ENCODE results near the gene TMIGD2. TPM values are rescaled to one million over a fixed set of nuclear protein-coding genes. Genes with fewer than 3 reads are reported as not detected.
"Not testable (repeated sequence)": the region's sequence is repeated elsewhere in the genome, so short reads cannot be mapped to it uniquely, and the experiment has no call there.

TMIGD2 gene
- total RNA-seq, 1 donor from 2014 or later: 20.9 TPM

DNA sequence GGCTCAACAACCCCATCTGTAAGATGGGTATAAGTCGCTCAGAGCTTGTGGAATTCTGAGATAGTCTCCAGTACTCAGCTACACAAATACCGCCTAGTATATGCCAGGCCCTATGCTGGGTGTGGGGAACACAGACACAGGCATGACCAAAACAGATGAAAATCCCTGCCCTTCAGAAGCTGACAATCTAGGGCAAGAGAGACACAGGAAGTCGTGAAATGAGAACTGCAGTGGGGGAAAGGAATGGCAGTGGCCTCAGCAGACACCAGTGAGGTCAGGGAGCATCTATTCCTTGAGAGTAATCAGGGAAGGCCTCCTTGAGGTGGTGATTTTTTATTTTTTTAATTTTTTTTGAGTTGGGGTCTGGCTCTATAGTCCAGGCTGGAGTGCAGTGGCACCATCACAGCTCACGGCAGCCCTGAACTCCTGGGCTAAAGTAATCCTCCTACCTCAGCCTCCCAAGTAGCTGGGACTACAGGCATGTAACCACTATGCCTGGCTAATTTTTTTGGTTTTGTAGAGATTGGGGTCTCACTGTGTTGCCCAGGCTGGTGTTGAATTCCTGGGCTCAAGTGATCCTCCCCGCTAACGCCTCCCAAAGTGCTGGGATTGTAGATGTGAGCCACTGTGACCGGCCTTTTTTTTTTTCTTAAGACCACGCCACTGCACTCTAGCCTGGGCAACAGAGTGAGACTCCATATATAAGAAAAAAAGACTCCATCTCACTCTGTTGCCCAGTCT lies 3.2 kb downstream of the TMIGD2 start:
- intact Hi-C loops (cut with micrococcal nuclease): no loop called here

DNA sequence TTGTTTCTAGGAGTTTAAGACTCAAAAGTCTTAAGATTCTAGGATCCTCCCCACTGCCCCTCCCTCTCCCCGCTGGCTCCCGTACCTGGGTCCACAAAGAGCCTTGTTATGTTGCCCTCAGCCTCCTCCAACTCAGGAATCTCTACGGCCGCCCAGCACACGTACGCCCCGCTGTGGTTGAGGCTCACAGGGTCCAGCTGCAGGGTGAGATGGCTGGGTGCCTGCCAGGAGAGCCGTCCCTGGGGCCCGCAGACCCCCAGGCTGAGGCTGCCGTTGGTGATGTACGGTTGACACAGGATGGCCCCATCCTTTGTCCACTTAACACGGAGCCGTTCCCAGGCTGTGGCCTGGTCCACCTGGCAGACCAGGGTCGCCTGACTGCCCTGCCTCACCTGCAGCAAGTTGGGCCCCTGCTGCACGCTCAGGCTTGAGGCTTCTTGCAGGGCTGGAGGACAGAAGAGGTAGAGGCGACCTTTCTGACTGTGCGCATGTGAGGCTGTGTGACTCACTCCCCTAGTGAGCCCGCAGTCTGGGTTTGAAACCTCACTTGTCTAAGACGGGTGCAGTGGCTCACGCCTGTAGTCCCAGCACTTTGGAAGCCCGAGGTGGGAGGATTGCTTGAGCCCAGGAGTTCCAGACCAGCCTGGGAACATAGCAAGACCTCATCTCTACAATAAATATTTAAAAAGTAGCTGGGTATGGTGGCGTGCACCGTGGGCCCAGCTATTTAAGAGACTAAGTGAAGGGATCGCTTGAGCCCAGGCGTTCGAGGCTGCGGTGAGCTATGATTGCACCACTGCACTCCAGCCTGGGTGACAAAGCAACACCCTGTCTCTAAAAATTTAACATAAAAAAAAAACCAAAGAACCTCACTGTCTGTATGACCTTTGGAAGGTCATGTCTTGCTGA lies 4.0 kb downstream of the TMIGD2 start:
- intact Hi-C loops (cut with micrococcal nuclease): no loop called here

DNA sequence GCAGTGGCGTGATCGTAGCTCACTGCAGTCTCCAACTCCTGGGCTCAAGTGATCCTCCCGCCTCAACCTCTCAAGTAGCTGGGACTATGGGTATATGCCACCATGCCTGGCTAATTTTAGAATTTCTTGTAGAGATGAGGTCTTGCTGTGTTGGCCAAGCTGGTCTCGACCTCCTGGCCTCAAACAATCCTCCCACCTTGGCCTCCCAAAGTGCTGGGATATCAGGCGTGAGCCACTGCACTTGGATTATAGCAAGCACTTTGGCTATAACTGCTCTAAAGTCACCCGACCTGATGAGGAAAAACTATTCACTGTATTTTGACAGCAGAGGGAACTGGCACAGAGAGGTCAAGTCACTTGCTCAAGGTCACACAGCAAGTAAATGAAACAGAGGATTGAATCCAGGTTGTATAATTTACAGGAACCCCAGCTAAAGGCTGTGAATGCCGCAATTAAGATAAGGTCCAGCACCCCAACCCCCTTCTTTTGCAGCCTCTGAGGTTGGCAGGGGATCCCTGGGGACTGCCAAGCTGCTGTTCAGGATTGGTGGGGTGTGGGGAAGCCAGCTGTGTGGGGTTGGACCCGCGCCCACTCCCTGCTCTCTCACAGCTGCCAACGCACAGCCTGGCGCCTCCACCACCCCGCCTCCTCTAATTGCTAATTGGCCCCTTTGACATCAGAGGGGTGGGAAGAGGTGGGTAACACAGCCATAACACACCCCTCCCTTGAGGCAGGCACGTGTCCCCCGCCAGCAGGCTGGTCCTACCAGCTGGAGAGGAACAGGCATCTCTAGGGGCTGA lies 6.0 kb downstream of the TMIGD2 start:
- intact Hi-C loops (cut with micrococcal nuclease): no loop called here

DNA sequence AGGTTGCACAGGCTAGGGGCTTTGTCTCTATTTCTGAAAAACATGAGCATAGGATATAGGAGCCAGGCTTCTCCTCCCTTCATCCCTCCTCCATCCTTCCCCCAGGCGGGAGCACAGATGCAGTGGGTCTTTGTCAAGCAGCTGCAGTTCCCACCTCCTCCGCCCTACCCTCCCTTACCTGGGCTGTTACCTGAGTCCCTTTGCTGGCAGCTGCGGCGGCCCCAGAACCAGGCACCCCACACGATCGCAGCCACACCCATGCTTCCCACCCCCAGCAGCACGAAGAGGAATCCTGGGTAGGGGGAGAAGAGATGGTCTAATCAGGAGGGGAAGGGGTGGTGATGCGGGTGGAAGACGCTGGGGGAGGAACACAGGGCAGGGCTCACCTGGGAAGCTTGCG lies 7.8 kb downstream of the TMIGD2 start:
- intact Hi-C loops (cut with micrococcal nuclease): no loop called here

DNA sequence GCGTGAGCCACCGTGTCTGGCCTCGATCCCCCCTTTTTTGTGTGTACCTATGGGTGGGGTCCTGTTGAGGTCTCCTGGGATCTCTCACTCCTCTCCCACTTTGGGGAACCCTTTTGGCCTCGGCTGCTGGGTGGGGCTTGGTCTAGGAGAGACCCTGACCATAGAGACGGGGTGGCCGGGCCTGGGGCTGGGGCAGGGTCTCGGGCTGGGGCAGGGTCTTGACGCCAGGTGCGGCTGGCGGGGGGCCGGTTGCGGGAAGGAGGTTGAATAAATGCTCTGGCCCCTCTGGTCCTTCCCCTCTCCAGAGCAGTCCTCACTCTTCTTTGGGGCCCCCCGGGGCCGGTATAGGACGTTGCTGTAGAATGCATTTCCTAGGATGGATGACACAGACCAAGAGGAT lies 9.7 kb downstream of the TMIGD2 start:
- intact Hi-C loops (cut with micrococcal nuclease): no loop called here

DNA sequence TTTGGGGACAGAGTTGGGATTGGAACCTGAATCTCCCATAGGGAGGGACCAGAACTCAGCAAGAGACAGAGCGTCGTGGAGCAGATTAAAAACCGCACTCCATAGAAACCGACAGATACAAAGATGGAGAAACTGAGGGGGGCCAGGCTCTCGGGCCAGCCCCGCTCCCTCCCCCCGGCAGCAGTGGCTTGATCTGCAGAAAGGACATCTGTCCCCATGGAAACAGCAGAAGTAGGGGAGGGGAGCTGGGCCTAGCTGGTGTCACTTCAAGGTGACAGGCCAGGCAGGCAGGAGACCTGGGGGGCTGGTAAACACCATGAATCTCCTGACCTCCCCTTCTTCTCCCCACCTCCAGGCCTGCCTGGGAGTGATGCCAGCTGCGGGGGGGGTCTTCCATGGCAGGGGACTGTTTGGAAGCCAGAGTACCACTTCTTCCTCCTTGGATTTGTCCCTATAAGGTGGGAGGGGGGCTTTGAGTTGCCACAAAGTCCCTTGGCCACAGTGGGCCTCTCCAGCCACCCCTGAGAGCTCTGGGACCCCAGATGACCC lies 10.9 kb downstream of the TMIGD2 start:
- intact Hi-C loops (cut with micrococcal nuclease): no loop called here

DNA sequence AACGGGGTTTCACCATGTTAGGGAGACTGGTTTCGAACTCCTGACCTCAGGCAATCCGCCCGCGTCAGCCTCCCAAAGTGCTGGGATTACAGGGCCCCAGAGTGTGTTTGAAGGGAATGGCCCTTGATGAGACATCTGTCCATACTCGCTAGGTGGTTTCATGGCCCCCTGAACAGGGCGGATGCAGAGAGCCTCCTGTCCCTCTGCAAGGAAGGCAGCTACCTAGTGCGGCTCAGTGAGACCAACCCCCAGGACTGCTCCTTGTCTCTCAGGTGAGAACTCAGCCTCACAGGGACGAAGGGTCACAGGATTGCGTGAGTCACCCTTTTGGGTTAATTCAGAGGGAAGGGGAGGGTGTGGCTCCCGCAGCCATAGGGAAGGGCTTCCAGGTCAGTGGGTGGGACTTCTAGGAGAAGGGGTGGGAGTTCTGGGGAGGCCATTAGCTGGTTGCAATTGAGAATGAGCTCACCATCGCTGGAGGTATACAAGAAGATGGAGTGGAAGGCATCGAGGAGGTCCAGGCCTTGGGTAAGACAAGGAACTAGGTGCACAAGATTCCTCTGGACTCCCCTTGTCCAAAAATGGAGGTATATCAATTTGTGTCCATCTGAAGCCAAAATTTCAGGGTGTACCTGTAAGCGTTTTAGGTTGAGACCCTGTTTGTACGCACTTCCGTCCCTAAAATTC lies 14.0 kb downstream of the TMIGD2 start:
- intact Hi-C loops (cut with micrococcal nuclease): no loop called here

DNA sequence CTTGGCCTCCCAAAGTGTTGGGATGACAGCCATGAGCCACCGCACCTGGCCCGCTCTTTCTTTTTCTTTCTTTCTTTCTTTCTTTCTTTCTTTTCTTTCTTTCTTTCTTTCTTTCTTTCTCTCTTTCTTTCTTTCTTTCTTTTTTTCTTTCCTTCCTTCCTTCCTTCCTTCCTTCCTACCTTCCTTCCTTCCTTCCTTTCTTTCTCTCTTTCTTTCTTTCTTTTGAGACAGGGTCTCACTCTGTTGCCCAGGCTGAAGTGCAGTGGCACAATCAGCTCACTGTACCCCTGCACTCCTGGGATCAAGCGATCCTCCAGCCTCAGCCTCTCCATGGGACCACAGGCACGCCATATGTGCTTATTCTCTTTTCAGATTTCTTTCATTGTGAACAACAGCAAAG lies 16.0 kb downstream of the TMIGD2 start:
- intact Hi-C loops (cut with micrococcal nuclease): not testable (repeated sequence)

DNA sequence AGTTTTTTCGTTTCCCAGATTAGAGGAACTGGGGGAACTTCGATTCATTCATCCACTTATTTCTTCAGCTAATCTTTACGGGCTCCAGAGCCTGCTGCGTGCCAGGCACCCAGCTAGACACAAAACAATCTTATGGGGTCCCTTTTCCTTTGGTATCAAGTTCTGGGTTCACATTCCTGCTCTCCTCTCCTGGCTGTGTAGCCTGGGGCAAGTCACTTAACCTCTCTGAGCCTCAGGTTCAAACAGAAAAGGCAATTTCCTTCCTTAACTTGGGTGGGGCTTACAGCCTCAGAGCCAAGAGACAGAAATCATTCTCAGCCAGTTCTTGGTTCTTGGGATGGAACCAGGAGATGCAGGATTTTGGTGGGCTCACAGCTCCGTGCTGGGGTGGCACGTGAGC lies 17.2 kb downstream of the TMIGD2 start:
- intact Hi-C loops (cut with micrococcal nuclease): no loop called here

DNA sequence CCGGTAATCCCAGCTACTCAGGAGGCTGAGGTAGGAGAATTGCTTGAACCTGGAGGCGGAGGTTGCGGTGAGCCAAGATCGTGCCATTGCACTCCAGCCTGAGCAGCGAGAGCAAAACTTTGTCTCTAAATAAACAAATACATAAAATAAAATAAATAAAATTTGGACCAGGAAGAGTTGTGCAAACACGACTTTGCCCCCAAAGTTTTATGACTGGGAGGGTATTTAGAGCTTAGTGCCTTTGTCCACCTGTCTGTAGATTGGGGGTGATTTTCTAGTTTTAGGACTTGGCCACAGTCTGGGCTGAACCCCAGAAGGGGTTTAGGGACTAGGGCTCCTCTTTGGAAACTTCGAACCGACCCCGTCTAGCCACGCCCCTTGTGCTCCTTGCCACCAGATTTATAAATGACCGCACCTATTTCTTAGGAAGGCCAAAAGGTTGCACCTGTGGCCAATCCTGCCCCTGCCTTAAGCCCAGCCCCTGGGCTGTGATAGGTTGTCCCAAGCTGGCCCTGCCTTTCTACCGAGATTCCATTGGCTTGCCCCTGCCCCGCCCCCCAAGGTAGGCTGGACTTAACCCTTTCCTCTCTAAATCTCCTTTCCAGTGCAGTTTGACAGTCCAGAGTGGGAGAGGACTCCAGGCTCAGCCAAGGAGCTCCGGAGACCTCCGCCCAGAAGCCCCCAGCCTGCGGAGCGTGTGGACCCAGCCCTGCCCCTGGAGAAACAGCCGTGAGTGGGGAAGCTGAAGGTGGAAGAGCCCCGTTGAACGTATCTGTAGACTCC lies 17.8 kb downstream of the TMIGD2 start:
- intact Hi-C loops (cut with micrococcal nuclease): no loop called here

DNA sequence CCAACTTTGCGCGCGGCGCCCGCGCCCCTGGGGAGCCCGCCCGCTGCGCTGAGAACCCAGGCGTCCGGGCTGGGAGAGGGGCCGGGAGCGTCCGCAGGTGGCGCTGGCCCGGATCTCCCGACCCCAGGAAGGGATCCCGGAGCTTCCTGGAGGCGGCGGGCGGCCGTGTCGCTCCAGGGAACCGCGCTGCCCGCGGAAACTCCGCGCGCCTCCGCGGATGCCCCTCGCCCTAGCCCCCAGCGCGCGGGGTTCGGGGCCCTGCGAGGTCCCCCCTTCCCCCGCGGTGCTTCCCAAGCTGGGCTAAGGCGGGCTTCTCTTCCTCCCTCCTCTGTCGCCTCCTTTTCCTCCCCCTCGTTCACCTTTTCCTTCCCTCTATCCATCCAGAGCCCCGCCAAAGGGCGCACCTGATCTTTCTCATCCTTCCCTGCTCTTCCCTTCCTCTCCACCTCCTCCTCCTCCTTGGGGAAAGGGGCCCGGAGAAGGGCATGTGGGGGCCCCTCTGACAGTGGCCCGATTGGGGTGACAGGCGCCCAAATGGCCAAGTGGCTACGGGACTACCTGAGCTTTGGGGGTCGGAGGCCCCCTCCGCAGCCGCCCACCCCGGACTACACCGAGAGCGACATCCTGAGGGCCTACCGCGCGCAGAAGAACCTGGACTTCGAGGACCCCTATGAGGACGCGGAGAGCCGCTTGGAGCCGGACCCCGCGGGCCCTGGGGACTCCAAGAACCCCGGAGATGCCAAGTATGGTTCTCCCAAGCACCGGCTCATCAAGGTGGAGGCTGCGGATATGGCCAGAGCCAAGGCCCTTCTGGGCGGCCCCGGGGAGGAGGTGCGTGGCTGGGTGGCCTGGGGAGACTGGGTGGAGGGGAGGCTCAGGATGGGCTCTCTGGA lies 22.4 kb downstream of the TMIGD2 start:
- intact Hi-C loops (cut with micrococcal nuclease): no loop called here

DNA sequence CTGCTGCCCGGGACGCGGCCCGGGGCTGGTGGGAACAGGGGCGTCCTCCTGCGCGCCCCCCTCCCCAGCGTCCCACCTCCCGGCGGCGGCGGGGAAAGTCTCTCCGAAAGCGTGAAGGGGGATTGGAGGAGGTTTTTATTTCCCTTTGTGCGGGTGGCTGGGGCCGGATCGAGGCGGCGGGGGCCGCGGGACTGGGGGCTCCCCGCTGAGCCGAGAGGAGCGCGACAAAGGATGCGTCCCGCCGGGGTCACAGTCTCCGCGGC lies 23.0 kb downstream of the TMIGD2 start:
- intact Hi-C loops (cut with micrococcal nuclease): no loop called here

DNA sequence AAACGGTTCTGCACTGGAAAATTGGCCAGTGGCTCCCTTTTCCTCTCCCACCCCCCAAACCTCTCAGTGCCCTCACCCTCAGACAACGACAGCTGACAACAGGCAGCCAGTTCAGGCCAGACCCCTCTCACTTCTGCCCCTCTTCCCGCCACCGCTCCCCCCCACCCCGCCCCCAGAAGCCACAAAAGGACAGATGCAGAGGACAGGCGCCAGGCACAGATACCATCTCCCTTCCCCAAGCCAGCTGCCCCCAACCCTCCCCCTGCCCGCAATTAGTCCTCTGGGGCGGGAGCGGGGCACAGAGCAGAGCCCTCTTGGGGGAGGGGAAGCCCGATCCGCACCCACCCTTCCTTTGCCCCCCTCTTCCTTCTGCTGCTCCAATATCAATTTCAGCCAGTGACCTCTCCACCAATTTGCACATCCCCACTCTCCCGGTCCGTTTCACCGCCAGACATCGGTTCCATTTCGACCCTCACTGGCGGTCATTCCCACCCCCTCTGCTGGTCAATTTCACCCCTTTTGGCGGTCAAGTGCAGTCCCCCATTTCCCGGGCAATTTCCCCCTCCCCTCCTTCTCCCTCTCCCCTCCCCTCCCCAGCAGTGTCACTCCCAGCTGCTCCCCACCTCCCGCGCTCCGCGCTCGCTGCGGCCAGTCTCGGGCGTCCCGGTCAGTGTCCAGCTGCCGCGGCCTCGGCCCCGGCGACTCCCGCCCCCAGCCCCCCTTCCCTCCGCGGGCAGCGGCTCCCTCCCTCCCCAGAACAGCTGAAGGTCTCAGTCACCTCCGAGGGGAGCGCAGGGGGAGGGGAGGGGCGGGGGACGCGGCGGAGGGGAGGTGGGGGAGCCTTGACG lies 23.5 kb downstream of the TMIGD2 start, which contains the start of gene SHD:
Gene SHD (plus strand): TSS at position 848 of the 848 bp plus-strand sequence. CDS start 798 bp downstream, outside the sequence.
- intact Hi-C loops (cut with micrococcal nuclease): no loop called here

DNA sequence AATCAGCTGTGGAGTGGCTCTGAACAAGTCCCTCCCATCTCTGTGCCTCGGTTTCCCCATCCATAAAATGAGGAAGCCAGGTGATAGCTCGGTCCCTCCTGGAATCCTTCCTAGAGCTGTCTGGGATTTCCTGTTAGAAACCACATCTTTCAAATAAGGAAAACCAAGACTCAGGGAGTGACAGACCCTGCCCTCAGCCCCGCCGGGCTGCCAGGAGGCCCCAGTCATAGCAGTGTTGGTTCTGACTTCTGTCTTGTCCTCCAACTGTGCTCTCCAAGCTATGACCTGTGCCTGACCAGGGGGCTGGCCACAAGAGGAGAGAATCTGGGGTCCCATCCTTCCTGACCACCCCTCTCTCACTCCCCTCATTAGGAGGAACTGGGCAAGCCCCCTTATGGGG lies 24.2 kb downstream of the TMIGD2 start:
- intact Hi-C loops (cut with micrococcal nuclease): no loop called here

DNA sequence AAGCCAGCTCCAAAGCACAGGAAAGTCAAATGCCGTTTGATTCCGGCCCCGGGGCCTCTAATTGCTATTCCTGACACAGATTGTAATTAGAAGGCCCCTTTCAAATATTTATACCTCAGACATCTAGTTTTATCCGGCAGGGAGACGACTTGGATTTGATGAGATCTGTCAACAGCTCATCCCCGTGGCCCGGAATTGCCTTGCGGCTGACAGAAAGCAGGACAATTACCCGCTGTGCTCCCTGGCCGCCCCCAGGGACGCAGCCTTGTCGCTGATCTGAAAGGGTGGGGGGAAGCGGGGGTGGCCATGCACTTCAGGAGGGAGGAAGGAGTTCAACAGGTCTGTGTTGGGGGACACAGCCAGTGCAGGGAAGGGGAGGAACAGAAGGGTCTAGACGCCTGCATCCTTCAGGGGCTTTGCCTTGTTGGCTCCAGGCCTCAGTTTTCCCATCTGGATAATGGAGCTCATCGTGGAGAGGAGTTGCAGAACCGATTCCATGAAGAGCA lies 24.9 kb downstream of the TMIGD2 start:
- intact Hi-C loops (cut with micrococcal nuclease): no loop called here

DNA sequence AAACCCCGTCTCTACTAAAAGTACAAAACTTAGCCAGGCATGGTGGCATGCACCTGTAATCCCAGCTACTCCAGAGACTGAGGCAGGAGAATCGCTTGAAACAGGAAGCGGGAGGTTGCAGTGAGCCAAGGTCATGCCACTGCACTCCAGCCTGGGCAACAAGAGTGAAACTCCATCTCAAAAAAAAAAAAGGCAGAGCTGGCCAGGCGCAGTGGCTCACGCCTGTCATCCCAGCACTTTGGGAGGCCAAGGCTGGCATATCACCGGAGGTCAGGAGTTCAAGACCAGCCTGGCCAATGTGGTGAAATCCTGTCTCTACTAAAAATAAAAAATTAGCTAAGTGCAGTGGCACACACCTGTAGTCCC lies 27.9 kb downstream of the TMIGD2 start:
- intact Hi-C loops (cut with micrococcal nuclease): not testable (repeated sequence)

DNA sequence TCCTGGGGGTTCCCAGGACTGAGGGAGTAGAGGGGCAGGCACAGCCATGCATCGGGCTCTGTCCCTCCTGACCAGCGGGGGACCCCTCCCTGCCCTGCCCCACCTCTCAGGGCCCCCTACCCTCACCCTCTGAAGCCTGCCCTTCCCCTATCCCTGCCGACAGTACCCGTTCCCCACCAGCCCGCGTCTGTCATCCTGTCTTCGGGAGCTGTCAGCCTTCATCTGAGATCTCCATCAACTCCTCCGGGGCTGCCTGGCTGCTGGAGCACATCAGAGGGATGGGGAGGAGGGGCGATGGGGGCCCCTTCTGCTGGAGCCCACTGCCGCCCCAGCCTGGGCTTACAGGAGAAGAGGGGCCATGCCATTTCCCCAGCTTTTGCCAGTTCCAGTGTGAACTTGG lies 29.3 kb downstream of the TMIGD2 start:
- intact Hi-C loops (cut with micrococcal nuclease): no loop called here

DNA sequence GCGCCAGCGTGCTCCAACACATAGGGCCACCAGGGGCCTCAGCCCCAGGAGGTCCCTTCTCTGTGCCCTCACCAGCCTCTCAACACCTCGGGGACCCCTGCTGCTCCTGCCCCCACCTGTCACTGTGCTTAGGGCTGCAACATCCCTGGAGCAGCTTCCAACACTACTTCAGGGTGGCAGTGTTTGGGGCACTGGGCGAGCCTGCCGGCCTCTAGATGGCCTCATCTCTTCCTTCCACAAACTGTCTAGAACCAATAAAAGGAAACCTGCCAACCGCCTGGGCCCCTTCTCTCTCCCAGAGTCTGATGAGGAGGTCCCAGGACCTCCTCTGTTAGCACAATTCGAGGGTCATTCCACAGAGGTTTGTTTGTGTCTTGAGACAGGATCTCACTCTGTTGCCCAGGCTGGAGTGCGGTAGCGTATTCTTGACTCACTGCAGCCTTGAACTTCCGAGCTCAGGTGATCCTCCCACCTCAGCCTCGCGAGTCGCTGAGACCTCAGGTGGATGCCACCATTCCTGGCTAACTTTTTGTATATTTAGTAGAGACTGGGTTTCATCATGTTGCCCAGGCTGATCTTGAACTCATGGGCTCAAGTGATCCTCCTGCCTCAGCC lies 33.3 kb downstream of the TMIGD2 start:
- intact Hi-C loops (cut with micrococcal nuclease): no loop called here

Data from T-helper 2 cell treated with Interferon-gamma antibody and Interleukin-4, amounts not matched to agents 100 ng/mL and 5 ng/mL, for 36 hours (primary cell).